Prostate gland (tissue), 2 donors: ENCODE measurements around the gene RIPPLY2. TPM values are rescaled to one million over a fixed set of nuclear protein-coding genes. Genes with fewer than 3 reads are reported as not detected.

Experiments
- DNase-seq: peaks from one replicate; pipeline ENCODE4 v3.0.0-alpha.2; 2019; ENCODE audit warnings: low spot score
- H3K27ac ChIP-seq, 2 donors: fragments of 200-600 bp; sonication (generic); 2 replicates each; pipeline ENCODE4 v1.5.1; 2017 to 2019
- H3K27me3 ChIP-seq: fragments of 200-600 bp; sonication (generic); replicated peaks from 2 replicates; pipeline ENCODE4 v1.5.1; 2019; ENCODE audit not compliant: insufficient read depth
- H3K36me3 ChIP-seq, 2 donors: fragments of 200-600 bp; sonication (generic); 1 replicate in 1 of 2; 2 replicates in 1 of 2; pipeline versions ENCODE4 v1.5.1 to v1.8.1; 2017 to 2019
- H3K4me1 ChIP-seq: fragments of 200-600 bp; sonication (generic); replicated peaks from 2 replicates; pipeline ENCODE4 v1.5.1; 2019
- H3K4me3 ChIP-seq, 2 donors: fragments of 200-600 bp; sonication (generic); 2 replicates each; pipeline ENCODE4 v1.5.1; 2017 to 2019
- H3K9me3 ChIP-seq: fragments of 200-600 bp; sonication (generic); 2 replicates; pipeline ENCODE4 v1.5.1; 2017
- CTCF ChIP-seq, 4 experiments: fragments of 200-600 bp in 2 of 4; fragments of 450-650 bp in 2 of 4; sonication (generic) in 2 of 4; IDR thresholded peaks; 1 replicate in 3 of 4; 2 replicates in 1 of 4; pipeline ENCODE4 v1.5.1; 2016 to 2019; ENCODE audit warnings: antibody characterized with exemption in 4 of 4, mild to moderate bottlenecking in 2 of 4, moderate library complexity in 2 of 4
- POLR2A ChIP-seq: fragments of 450-650 bp; IDR thresholded peaks from one replicate; pipeline ENCODE4 v1.6.1; 2016; ENCODE audit warnings: antibody characterized with exemption, mild to moderate bottlenecking
- POLR2AphosphoS5 ChIP-seq: sonication (generic); formaldehyde crosslinking; IDR thresholded peaks from one replicate; pipeline ENCODE4 v1.6.1; 2017; ENCODE audit warnings: antibody characterized with exemption
- WGBS: methylation state at CpG from one replicate; pipeline ENCODE4 v1.1.5; 2018; 5-methylcytosine and 5-hydroxymethylcytosine counted together
- intact Hi-C: fragments of 100-400 bp; cut with DNase I; formaldehyde crosslinking; loops from one replicate; pipeline ENCODE4 v1.14.2; 2022
- total RNA-seq, 2 donors: library from RNA; depleted of rRNA; stranded (reverse); fragments of >200 nt; gene quantifications; one replicate each; pipeline ENCODE4 v1.1.0, GENCODE V29; 2016

Gene RIPPLY2
- total RNA-seq, 2 donors from 2014 or later = 0.23 TPM; not detected in 1

- H3K27ac ChIP-seq = no peak overlapping the region
- H3K4me3 ChIP-seq = no peak overlapping the region
- no peak for DNase-seq
- H3K4me1 ChIP-seq = no peaks in the 10 kb centered on the region
- no peaks in the 10 kb centered on the region for H3K9me3 ChIP-seq
- TF ChIP-seq POLR2AphosphoS5 (no peak), CTCF (IDR thresholded peaks at IDR 0.05) (no peak), POLR2A (no peak)
- H3K27me3 ChIP-seq = no peaks in the 10 kb centered on the region
- intact Hi-C loops = no loop called here
- no peaks in the 10 kb centered on the region for H3K36me3 ChIP-seq
Observed at GRCh38 chr6:83867043-83867442, 13.9 kb downstream of the RIPPLY2 start.

- DNase-seq = no peak
Observed at GRCh38 chr6:83867527-83868161, 14.5 kb downstream of the RIPPLY2 start.

GRCh38 chr6:83868639-83869038, 15.5 kb downstream of the RIPPLY2 start:
- intact Hi-C loops = no loop called here
- Histone ChIP-seq H3K9me3 (no peaks in the 10 kb centered on the region), H3K36me3 (no peaks in the 10 kb centered on the region), H3K27ac (no peak overlapping the region), H3K27me3 (no peaks in the 10 kb centered on the region), H3K4me1 (no peaks in the 10 kb centered on the region), H3K4me3 (no peak overlapping the region)
- TF ChIP-seq POLR2AphosphoS5 (no peak), POLR2A (no peak), CTCF (IDR thresholded peaks at IDR 0.05) (no peak)
- 18% methylated on average over 1 of the region's 1 CpG for WGBS
- DNase-seq = no peak

More at GRCh38 chr6:83867527-83868161, 14.5 kb downstream of the RIPPLY2 start:
- Histone ChIP-seq H3K4me1 (no peaks in the 10 kb centered on the region), H3K9me3 (no peaks in the 10 kb centered on the region), H3K4me3 (no peak overlapping the region), H3K27ac (no peak overlapping the region), H3K36me3 (no peaks in the 10 kb centered on the region), H3K27me3 (no peaks in the 10 kb centered on the region)
- TF ChIP-seq POLR2A (no peak), CTCF (IDR thresholded peaks at IDR 0.05) (no peak), POLR2AphosphoS5 (no peak)
- 96% methylated on average over 9 of the region's 9 CpGs for WGBS
- intact Hi-C loops = no loop called here

- H3K27me3 ChIP-seq = no peaks in the 10 kb centered on the region
Observed at GRCh38 chr6:83870649-83871048, 17.5 kb downstream of the RIPPLY2 start.

More at GRCh38 chr6:83870649-83871048, 17.5 kb downstream of the RIPPLY2 start:
- Histone ChIP-seq H3K27ac (no peak overlapping the region), H3K4me3 (no peak overlapping the region), H3K9me3 (no peaks in the 10 kb centered on the region), H3K36me3 (no peaks in the 10 kb centered on the region), H3K4me1 (no peaks in the 10 kb centered on the region)
- TF ChIP-seq CTCF (IDR thresholded peaks at IDR 0.05) (no peak), POLR2A (no peak)
- WGBS = 70% methylated on average over 4 of the region's 4 CpGs
- intact Hi-C loops = no loop called here
- no peak for DNase-seq
